HepG2 (cell line): ENCODE results near the gene CTNNA3.

Experiments
- MEIS1 ChIP-seq: sonication (generic); formaldehyde crosslinking; IDR thresholded peaks from 2 replicates; pipeline ENCODE4 v1.9.0; 2021; ENCODE audit warnings: mild to moderate bottlenecking, missing genetic modification reagents, moderate library complexity, borderline replicate concordance
- SMARCC2 ChIP-seq: fragments of 450-650 bp; IDR thresholded peaks from 2 replicates; pipeline ENCODE4 v1.6.1; 2017; ENCODE audit warnings: antibody characterized with exemption, mild to moderate bottlenecking
- SOX6 ChIP-seq, 2 experiments: fragments of 450-650 bp in 1 of 2; sonication (generic) in 1 of 2; formaldehyde crosslinking in 1 of 2; IDR thresholded peaks; 2 replicates each; pipeline versions ENCODE4 v1.4.0 to v1.6.1; 2017 to 2020; ENCODE audit warnings: antibody characterized with exemption in 1 of 2, mild to moderate bottlenecking in 1 of 2, missing genetic modification reagents in 1 of 2
- SRSF1 ChIP-seq: fragments of 200-400 bp; formaldehyde crosslinking; optimal IDR thresholded peaks from 2 replicates; pipeline ENCODE3; 2017; ENCODE audit warnings: mild to moderate bottlenecking, low read depth, low read length, moderate library complexity
- ZNF280B ChIP-seq: sonication (generic); formaldehyde crosslinking; IDR thresholded peaks from 2 replicates; pipeline ENCODE4 v1.5.0; 2020; ENCODE audit warnings: missing genetic modification reagents, mild to moderate bottlenecking, borderline replicate concordance
- TF ChIP-seq, protein P1 (sequence below): sonication (generic); formaldehyde crosslinking; IDR thresholded peaks from 2 replicates; pipeline ENCODE4 v1.4.0; 2020; ENCODE audit warnings: missing genetic modification reagents, borderline replicate concordance
- TF ChIP-seq, protein P2 (sequence below): sonication (generic); formaldehyde crosslinking; IDR thresholded peaks from 2 replicates; pipeline ENCODE4 v1.9.0; 2021; ENCODE audit warnings: missing genetic modification reagents, borderline replicate concordance
- TF ChIP-seq, protein P3 (sequence below): sonication (generic); formaldehyde crosslinking; conservative IDR thresholded peaks from 2 replicates; pipeline ENCODE4 v1.8.0; 2022; ENCODE audit warnings: mild to moderate bottlenecking, moderate library complexity, missing genetic modification reagents

- no peak for TF ChIP-seq ZNF280B (CRISPR knock-in tag)
- TF ChIP-seq, protein P1, sequence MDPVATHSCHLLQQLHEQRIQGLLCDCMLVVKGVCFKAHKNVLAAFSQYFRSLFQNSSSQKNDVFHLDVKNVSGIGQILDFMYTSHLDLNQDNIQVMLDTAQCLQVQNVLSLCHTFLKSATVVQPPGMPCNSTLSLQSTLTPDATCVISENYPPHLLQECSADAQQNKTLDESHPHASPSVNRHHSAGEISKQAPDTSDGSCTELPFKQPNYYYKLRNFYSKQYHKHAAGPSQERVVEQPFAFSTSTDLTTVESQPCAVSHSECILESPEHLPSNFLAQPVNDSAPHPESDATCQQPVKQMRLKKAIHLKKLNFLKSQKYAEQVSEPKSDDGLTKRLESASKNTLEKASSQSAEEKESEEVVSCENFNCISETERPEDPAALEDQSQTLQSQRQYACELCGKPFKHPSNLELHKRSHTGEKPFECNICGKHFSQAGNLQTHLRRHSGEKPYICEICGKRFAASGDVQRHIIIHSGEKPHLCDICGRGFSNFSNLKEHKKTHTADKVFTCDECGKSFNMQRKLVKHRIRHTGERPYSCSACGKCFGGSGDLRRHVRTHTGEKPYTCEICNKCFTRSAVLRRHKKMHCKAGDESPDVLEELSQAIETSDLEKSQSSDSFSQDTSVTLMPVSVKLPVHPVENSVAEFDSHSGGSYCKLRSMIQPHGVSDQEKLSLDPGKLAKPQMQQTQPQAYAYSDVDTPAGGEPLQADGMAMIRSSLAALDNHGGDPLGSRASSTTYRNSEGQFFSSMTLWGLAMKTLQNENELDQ (CRISPR knock-in tag) = no peak
- no peak for TF ChIP-seq SOX6 (IDR thresholded peaks at IDR 0.05)
- TF ChIP-seq SOX6 (CRISPR knock-in tag; IDR thresholded peaks at IDR 0.05) = no peak
- TF ChIP-seq SMARCC2 = no peak
- no peak for TF ChIP-seq SRSF1
- no peak for TF ChIP-seq MEIS1 (CRISPR knock-in tag)
- TF ChIP-seq, protein P2, sequence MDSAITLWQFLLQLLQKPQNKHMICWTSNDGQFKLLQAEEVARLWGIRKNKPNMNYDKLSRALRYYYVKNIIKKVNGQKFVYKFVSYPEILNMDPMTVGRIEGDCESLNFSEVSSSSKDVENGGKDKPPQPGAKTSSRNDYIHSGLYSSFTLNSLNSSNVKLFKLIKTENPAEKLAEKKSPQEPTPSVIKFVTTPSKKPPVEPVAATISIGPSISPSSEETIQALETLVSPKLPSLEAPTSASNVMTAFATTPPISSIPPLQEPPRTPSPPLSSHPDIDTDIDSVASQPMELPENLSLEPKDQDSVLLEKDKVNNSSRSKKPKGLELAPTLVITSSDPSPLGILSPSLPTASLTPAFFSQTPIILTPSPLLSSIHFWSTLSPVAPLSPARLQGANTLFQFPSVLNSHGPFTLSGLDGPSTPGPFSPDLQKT (CRISPR knock-in tag) = no peak
- TF ChIP-seq, protein P3, sequence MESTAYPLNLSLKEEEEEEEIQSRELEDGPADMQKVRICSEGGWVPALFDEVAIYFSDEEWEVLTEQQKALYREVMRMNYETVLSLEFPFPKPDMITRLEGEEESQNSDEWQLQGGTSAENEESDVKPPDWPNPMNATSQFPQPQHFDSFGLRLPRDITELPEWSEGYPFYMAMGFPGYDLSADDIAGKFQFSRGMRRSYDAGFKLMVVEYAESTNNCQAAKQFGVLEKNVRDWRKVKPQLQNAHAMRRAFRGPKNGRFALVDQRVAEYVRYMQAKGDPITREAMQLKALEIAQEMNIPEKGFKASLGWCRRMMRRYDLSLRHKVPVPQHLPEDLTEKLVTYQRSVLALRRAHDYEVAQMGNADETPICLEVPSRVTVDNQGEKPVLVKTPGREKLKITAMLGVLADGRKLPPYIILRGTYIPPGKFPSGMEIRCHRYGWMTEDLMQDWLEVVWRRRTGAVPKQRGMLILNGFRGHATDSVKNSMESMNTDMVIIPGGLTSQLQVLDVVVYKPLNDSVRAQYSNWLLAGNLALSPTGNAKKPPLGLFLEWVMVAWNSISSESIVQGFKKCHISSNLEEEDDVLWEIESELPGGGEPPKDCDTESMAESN = no peak
Observed at GRCh38 chr10:67539312-67539711, 156.7 kb downstream of the CTNNA3 start.
